ENCODE measurements around the gene PUS3.

Gene PUS3

GRCh38 chr11:125910226-125910849, 7.3 kb upstream of the PUS3 start:
- H3K4me3 ChIP-seq (ENCODE audit: insufficient read length, low read depth): no peak overlapping the region
- no peak for DNase-seq (ENCODE audit: low read depth, low spot score)
- no peak overlapping the region for H3K9ac ChIP-seq (ENCODE audit: insufficient read length, low read depth)
- no peaks in the 10 kb centered on the region for H3K9me3 ChIP-seq (ENCODE audit: insufficient read depth, low read length)
- no peaks in the 10 kb centered on the region for H3K4me1 ChIP-seq (ENCODE audit: insufficient read depth, insufficient read length)
- TF ChIP-seq ZNF274 (IDR thresholded peaks at IDR 0.05; ENCODE audit: low read depth, low read length) (no peak), SUZ12 (IDR thresholded peaks at IDR 0.05; ENCODE audit: extremely low read depth, insufficient read depth, insufficient read length) (no peak)
- no peaks in the 10 kb centered on the region for H3K36me3 ChIP-seq (ENCODE audit: insufficient read depth, insufficient read length, low read length)
- peaks cover under 1% of the 10 kb centered on the region for H3K27me3 ChIP-seq (ENCODE audit: insufficient read depth, insufficient read length)

- H3K4me3 ChIP-seq (ENCODE audit: insufficient read length, low read depth): peak overlapping the region; percentile 21
- no peaks in the 10 kb centered on the region for H3K4me1 ChIP-seq (ENCODE audit: insufficient read depth, insufficient read length)
- peaks cover 6% of the 10 kb centered on the region; the same call in 1 of the 2 replicates for H3K9me3 ChIP-seq (ENCODE audit: insufficient read depth, low read length)
- peaks cover 12% of the 10 kb centered on the region for H3K27me3 ChIP-seq (ENCODE audit: insufficient read depth, insufficient read length)
- DNase-seq (ENCODE audit: low read depth, low spot score): no peak
- H3K36me3 ChIP-seq (ENCODE audit: insufficient read depth, insufficient read length, low read length): peaks cover 8% of the 10 kb centered on the region
- no peak overlapping the region for H3K9ac ChIP-seq (ENCODE audit: insufficient read length, low read depth)
- TF ChIP-seq ZNF274 (IDR thresholded peaks at IDR 0.05; ENCODE audit: low read depth, low read length) (no peak), YY1 (IDR thresholded peaks at IDR 0.05; ENCODE audit: insufficient read depth, insufficient read length) (no peak), SUZ12 (IDR thresholded peaks at IDR 0.05; ENCODE audit: extremely low read depth, insufficient read depth, insufficient read length) (no peak)
Observed at GRCh38 chr11:125904678-125905077, 1.7 kb upstream of the PUS3 start.

GRCh38 chr11:125903711-125904659, 979 bp upstream of the PUS3 start, which contains the start of gene DDX25:
Gene DDX25, plus strand, starts transcription at chr11:125904508. Its CDS starts 10 bp downstream, at chr11:125904518.
- Histone ChIP-seq H3K9ac (ENCODE audit: insufficient read length, low read depth) (peak within 1 kb of the TSS; percentile 64), H3K27me3 (ENCODE audit: insufficient read depth, insufficient read length) (peaks cover 12% of the 10 kb centered on the region), H3K9me3 (ENCODE audit: insufficient read depth, low read length) (peaks cover 6% of the 10 kb centered on the region; the same call in 1 of the 2 replicates), H3K4me3 (ENCODE audit: insufficient read length, low read depth) (peak within 1 kb of the TSS; percentile 45), H3K36me3 (ENCODE audit: insufficient read depth, insufficient read length, low read length) (peaks cover 14% of the 10 kb centered on the region), H3K4me1 (ENCODE audit: insufficient read depth, insufficient read length) (no peaks in the 10 kb centered on the region)
- TF ChIP-seq ZNF274 (IDR thresholded peaks at IDR 0.05; ENCODE audit: low read depth, low read length): no peak
- no peak for TF ChIP-seq SUZ12 (IDR thresholded peaks at IDR 0.05; ENCODE audit: extremely low read depth, insufficient read depth, insufficient read length)
- TF ChIP-seq YY1 (IDR thresholded peaks at IDR 0.05; ENCODE audit: insufficient read depth, insufficient read length): no peak
- peak; percentile 50 for DNase-seq (ENCODE audit: low read depth, low spot score)

GRCh38 chr11:125902277-125902926, 604 bp downstream of the PUS3 start:
- no peak for DNase-seq (ENCODE audit: low read depth, low spot score)

GRCh38 chr11:125901872-125902271, 1.1 kb downstream of the PUS3 start:
- no peak overlapping the region for H3K4me3 ChIP-seq (ENCODE audit: insufficient read length, low read depth)
- peaks cover 17% of the 10 kb centered on the region for H3K36me3 ChIP-seq (ENCODE audit: insufficient read depth, insufficient read length, low read length)
- no peaks in the 10 kb centered on the region for H3K4me1 ChIP-seq (ENCODE audit: insufficient read depth, insufficient read length)
- no peak overlapping the region for H3K9ac ChIP-seq (ENCODE audit: insufficient read length, low read depth)
- TF ChIP-seq ZNF274 (IDR thresholded peaks at IDR 0.05; ENCODE audit: low read depth, low read length) (no peak), YY1 (IDR thresholded peaks at IDR 0.05; ENCODE audit: insufficient read depth, insufficient read length) (no peak), SUZ12 (IDR thresholded peaks at IDR 0.05; ENCODE audit: extremely low read depth, insufficient read depth, insufficient read length) (no peak)
- peaks cover 12% of the 10 kb centered on the region for H3K27me3 ChIP-seq (ENCODE audit: insufficient read depth, insufficient read length)
- no peak for DNase-seq (ENCODE audit: low read depth, low spot score)
- H3K9me3 ChIP-seq (ENCODE audit: insufficient read depth, low read length): peaks cover 6% of the 10 kb centered on the region; the same call in 1 of the 2 replicates

More at GRCh38 chr11:125902277-125902926, 604 bp downstream of the PUS3 start:
- Histone ChIP-seq H3K27me3 (ENCODE audit: insufficient read depth, insufficient read length) (peaks cover 12% of the 10 kb centered on the region), H3K36me3 (ENCODE audit: insufficient read depth, insufficient read length, low read length) (peaks cover 17% of the 10 kb centered on the region), H3K4me1 (ENCODE audit: insufficient read depth, insufficient read length) (no peaks in the 10 kb centered on the region), H3K4me3 (ENCODE audit: insufficient read length, low read depth) (peak overlapping the region; percentile 80), H3K9me3 (ENCODE audit: insufficient read depth, low read length) (peaks cover 6% of the 10 kb centered on the region; the same call in 1 of the 2 replicates), H3K9ac (ENCODE audit: insufficient read length, low read depth) (peak overlapping the region; percentile 87)
- no peak for TF ChIP-seq SUZ12 (IDR thresholded peaks at IDR 0.05; ENCODE audit: extremely low read depth, insufficient read depth, insufficient read length)
- TF ChIP-seq ZNF274 (IDR thresholded peaks at IDR 0.05; ENCODE audit: low read depth, low read length): no peak
- no peak for TF ChIP-seq YY1 (IDR thresholded peaks at IDR 0.05; ENCODE audit: insufficient read depth, insufficient read length)

- no peaks in the 10 kb centered on the region for H3K9me3 ChIP-seq (ENCODE audit: insufficient read depth, low read length)
- TF ChIP-seq YY1 (IDR thresholded peaks at IDR 0.05; ENCODE audit: insufficient read depth, insufficient read length) (no peak), ZNF274 (IDR thresholded peaks at IDR 0.05; ENCODE audit: low read depth, low read length) (no peak), SUZ12 (IDR thresholded peaks at IDR 0.05; ENCODE audit: extremely low read depth, insufficient read depth, insufficient read length) (no peak)
- H3K36me3 ChIP-seq (ENCODE audit: insufficient read depth, insufficient read length, low read length): peaks cover 47% of the 10 kb centered on the region
- no peak overlapping the region for H3K9ac ChIP-seq (ENCODE audit: insufficient read length, low read depth)
- H3K4me3 ChIP-seq (ENCODE audit: insufficient read length, low read depth): no peak overlapping the region
- DNase-seq (ENCODE audit: low read depth, low spot score): no peak
- no peaks in the 10 kb centered on the region for H3K27me3 ChIP-seq (ENCODE audit: insufficient read depth, insufficient read length)
- no peaks in the 10 kb centered on the region for H3K4me1 ChIP-seq (ENCODE audit: insufficient read depth, insufficient read length)
Observed at GRCh38 chr11:125892994-125893393, 10.0 kb downstream of the PUS3 start.

Data from NT2/D1 (cell line).